Measurements from ENCODE around the gene ADD3. TPM values are rescaled to one million over a fixed set of nuclear protein-coding genes. Genes with fewer than 3 reads are reported as not detected.

Gene ADD3
- total and polyA plus RNA-seq, 2 of the 13 experiments (the other 11 are each of a cell fraction or from before 2014, with no cell fraction given), result 44.7 to 57.5 TPM

DNA sequence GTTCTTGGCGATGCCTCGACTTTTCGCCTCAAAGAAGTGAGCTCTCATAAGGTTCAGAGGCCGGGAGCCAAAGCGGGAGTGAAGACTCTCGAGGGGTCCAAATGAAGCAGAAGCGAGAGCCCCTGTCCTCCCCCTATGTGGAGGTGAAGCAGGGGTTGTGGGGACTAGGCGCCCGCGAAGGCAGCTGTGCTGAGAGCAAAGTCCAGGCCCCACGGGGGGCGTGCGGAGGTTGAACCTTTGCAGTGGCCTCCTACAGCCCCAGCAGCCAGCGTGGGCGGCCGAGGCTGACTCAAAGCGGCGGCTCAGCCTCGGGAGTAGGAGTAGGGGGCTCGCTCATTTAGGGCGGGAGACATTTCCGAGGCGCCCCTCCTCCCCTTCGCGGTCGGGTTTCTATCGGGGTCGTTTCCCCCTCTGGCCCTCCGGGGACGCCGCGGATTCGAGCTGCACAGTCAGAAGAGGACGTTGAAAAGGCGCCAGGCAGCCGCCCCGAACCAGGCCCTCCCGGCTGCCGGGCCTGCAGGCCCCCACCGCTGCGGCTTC, 553 bp upstream of the ADD3 start (continued):
- TF ChIP-seq, protein P1, sequence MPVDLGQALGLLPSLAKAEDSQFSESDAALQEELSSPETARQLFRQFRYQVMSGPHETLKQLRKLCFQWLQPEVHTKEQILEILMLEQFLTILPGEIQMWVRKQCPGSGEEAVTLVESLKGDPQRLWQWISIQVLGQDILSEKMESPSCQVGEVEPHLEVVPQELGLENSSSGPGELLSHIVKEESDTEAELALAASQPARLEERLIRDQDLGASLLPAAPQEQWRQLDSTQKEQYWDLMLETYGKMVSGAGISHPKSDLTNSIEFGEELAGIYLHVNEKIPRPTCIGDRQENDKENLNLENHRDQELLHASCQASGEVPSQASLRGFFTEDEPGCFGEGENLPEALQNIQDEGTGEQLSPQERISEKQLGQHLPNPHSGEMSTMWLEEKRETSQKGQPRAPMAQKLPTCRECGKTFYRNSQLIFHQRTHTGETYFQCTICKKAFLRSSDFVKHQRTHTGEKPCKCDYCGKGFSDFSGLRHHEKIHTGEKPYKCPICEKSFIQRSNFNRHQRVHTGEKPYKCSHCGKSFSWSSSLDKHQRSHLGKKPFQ (CRISPR knock-in tag; IDR thresholded peaks at IDR 0.05; ENCODE audit: insufficient replicate concordance), result no peak
- TF ChIP-seq FOXA3 (CRISPR knock-in tag; IDR thresholded peaks at IDR 0.05), result no peak
- TF ChIP-seq, protein P2, sequence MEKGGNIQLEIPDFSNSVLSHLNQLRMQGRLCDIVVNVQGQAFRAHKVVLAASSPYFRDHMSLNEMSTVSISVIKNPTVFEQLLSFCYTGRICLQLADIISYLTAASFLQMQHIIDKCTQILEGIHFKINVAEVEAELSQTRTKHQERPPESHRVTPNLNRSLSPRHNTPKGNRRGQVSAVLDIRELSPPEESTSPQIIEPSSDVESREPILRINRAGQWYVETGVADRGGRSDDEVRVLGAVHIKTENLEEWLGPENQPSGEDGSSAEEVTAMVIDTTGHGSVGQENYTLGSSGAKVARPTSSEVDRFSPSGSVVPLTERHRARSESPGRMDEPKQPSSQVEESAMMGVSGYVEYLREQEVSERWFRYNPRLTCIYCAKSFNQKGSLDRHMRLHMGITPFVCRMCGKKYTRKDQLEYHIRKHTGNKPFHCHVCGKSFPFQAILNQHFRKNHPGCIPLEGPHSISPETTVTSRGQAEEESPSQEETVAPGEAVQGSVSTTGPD (CRISPR knock-in tag; IDR thresholded peaks at IDR 0.05), result no peak
- TF ChIP-seq, protein P3, sequence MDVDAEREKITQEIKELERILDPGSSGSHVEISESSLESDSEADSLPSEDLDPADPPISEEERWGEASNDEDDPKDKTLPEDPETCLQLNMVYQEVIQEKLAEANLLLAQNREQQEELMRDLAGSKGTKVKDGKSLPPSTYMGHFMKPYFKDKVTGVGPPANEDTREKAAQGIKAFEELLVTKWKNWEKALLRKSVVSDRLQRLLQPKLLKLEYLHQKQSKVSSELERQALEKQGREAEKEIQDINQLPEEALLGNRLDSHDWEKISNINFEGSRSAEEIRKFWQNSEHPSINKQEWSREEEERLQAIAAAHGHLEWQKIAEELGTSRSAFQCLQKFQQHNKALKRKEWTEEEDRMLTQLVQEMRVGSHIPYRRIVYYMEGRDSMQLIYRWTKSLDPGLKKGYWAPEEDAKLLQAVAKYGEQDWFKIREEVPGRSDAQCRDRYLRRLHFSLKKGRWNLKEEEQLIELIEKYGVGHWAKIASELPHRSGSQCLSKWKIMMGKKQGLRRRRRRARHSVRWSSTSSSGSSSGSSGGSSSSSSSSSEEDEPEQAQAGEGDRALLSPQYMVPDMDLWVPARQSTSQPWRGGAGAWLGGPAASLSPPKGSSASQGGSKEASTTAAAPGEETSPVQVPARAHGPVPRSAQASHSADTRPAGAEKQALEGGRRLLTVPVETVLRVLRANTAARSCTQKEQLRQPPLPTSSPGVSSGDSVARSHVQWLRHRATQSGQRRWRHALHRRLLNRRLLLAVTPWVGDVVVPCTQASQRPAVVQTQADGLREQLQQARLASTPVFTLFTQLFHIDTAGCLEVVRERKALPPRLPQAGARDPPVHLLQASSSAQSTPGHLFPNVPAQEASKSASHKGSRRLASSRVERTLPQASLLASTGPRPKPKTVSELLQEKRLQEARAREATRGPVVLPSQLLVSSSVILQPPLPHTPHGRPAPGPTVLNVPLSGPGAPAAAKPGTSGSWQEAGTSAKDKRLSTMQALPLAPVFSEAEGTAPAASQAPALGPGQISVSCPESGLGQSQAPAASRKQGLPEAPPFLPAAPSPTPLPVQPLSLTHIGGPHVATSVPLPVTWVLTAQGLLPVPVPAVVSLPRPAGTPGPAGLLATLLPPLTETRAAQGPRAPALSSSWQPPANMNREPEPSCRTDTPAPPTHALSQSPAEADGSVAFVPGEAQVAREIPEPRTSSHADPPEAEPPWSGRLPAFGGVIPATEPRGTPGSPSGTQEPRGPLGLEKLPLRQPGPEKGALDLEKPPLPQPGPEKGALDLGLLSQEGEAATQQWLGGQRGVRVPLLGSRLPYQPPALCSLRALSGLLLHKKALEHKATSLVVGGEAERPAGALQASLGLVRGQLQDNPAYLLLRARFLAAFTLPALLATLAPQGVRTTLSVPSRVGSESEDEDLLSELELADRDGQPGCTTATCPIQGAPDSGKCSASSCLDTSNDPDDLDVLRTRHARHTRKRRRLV (CRISPR knock-in tag; IDR thresholded peaks at IDR 0.05), result no peak; the same call in 1 of the 2 replicates
- TF ChIP-seq, protein P4, sequence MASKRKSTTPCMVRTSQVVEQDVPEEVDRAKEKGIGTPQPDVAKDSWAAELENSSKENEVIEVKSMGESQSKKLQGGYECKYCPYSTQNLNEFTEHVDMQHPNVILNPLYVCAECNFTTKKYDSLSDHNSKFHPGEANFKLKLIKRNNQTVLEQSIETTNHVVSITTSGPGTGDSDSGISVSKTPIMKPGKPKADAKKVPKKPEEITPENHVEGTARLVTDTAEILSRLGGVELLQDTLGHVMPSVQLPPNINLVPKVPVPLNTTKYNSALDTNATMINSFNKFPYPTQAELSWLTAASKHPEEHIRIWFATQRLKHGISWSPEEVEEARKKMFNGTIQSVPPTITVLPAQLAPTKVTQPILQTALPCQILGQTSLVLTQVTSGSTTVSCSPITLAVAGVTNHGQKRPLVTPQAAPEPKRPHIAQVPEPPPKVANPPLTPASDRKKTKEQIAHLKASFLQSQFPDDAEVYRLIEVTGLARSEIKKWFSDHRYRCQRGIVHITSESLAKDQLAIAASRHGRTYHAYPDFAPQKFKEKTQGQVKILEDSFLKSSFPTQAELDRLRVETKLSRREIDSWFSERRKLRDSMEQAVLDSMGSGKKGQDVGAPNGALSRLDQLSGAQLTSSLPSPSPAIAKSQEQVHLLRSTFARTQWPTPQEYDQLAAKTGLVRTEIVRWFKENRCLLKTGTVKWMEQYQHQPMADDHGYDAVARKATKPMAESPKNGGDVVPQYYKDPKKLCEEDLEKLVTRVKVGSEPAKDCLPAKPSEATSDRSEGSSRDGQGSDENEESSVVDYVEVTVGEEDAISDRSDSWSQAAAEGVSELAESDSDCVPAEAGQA (IDR thresholded peaks at IDR 0.05; ENCODE audit: low read depth), result no peak
- TF ChIP-seq, protein P4 (CRISPR knock-in tag; IDR thresholded peaks at IDR 0.05; ENCODE audit: borderline replicate concordance), result no peak
- TF ChIP-seq, protein P5, sequence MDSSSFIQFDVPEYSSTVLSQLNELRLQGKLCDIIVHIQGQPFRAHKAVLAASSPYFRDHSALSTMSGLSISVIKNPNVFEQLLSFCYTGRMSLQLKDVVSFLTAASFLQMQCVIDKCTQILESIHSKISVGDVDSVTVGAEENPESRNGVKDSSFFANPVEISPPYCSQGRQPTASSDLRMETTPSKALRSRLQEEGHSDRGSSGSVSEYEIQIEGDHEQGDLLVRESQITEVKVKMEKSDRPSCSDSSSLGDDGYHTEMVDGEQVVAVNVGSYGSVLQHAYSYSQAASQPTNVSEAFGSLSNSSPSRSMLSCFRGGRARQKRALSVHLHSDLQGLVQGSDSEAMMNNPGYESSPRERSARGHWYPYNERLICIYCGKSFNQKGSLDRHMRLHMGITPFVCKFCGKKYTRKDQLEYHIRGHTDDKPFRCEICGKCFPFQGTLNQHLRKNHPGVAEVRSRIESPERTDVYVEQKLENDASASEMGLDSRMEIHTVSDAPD (CRISPR knock-in tag; IDR thresholded peaks at IDR 0.05), result no peak
- TF ChIP-seq, protein P6, sequence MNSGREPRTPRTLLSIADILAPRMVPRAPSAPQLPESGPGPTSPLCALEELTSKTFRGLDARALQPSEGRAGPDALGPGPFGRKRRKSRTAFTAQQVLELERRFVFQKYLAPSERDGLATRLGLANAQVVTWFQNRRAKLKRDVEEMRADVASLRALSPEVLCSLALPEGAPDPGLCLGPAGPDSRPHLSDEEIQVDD (CRISPR knock-in tag; IDR thresholded peaks at IDR 0.05; ENCODE audit: borderline replicate concordance), result no peak
- peak; percentile 79; the same call in 1 of the 2 replicates for TF ChIP-seq MTA1 (CRISPR knock-in tag; IDR thresholded peaks at IDR 0.05; ENCODE audit: borderline replicate concordance)
- TF ChIP-seq KAT2B (IDR thresholded peaks at IDR 0.05; ENCODE audit: borderline replicate concordance, low read depth, low read length), result no peak
- TF ChIP-seq ZNF563 (CRISPR knock-in tag; IDR thresholded peaks at IDR 0.05), result peak; percentile 43; the same call in 1 of the 2 replicates
- no peak for TF ChIP-seq ZNF619 (CRISPR knock-in tag; IDR thresholded peaks at IDR 0.05)

All from HepG2 (cell line).